Tibial nerve (tissue), 4 donors: Measurements from ENCODE around the gene ASCC1. TPM values are rescaled to one million over a fixed set of nuclear protein-coding genes. Genes with fewer than 3 reads are reported as not detected.

Experiments used
- DNase-seq, 2 donors: peaks; one replicate each; pipeline ENCODE4 v3.0.0-alpha.2; 2019; ENCODE audit warnings: low spot score in 2 of 2
- H3K27ac ChIP-seq, 4 donors: fragments of 200-600 bp; sonication (generic) in 3 of 4; one replicate each; pipeline ENCODE4 v1.5.1; 2017 to 2019; ENCODE audit warnings: mild to moderate bottlenecking in 1 of 4
- H3K27me3 ChIP-seq, 2 donors: fragments of 200-600 bp; sonication (generic) in 1 of 2; one replicate each; pipeline versions ENCODE4 v1.5.1 to v1.6.0; 2017 to 2019
- H3K36me3 ChIP-seq, 3 donors: fragments of 200-600 bp; sonication (generic); one replicate each; pipeline ENCODE4 v1.5.1; 2018 to 2019
- H3K4me1 ChIP-seq, 4 donors: fragments of 200-600 bp; sonication (generic) in 3 of 4; one replicate each; pipeline ENCODE4 v1.5.1; 2017 to 2019
- H3K4me3 ChIP-seq, 4 donors: fragments of 200-600 bp; sonication (generic) in 3 of 4; one replicate each; pipeline ENCODE4 v1.5.1; 2017 to 2019; ENCODE audit warnings: mild to moderate bottlenecking in 1 of 4, moderate library complexity in 1 of 4
- H3K9me3 ChIP-seq, 4 donors: fragments of 200-600 bp; sonication (generic) in 3 of 4; one replicate each; pipeline ENCODE4 v1.5.1; 2017 to 2019
- EP300 ChIP-seq, 2 donors: sonication (generic); formaldehyde crosslinking; IDR thresholded peaks; one replicate each; pipeline ENCODE4 v1.6.1; 2017; ENCODE audit warnings: antibody characterized with exemption in 2 of 2, mild to moderate bottlenecking in 1 of 2
- POLR2A ChIP-seq, 2 donors: fragments of 450-650 bp; IDR thresholded peaks; one replicate each; pipeline ENCODE4 v1.6.1; 2017; ENCODE audit warnings: antibody characterized with exemption in 2 of 2, mild to moderate bottlenecking in 2 of 2, moderate library complexity in 2 of 2
- WGBS, 2 donors: methylation state at CpG; one replicate each; pipeline ENCODE4 v1.1.5; 2018; 5-methylcytosine and 5-hydroxymethylcytosine counted together
- total RNA-seq, 4 donors: library from RNA; depleted of rRNA; stranded (reverse); fragments of >200 nt; gene quantifications; one replicate each; pipeline ENCODE4 v1.1.0, GENCODE V29; 2016
- TF ChIP-seq, protein P1 (sequence below), 5 experiments: fragments of 200-600 bp in 3 of 5; fragments of 450-650 bp in 2 of 5; sonication (generic) in 3 of 5; IDR thresholded peaks; one replicate each; pipeline ENCODE4 v1.5.1; 2016 to 2019; ENCODE audit warnings: antibody characterized with exemption in 5 of 5, mild to moderate bottlenecking in 3 of 5, moderate library complexity in 2 of 5

The ASCC1 gene
- total RNA-seq, 4 donors from 2014 or later = 34.2 to 85.7 (median 54.2) TPM

DNA sequence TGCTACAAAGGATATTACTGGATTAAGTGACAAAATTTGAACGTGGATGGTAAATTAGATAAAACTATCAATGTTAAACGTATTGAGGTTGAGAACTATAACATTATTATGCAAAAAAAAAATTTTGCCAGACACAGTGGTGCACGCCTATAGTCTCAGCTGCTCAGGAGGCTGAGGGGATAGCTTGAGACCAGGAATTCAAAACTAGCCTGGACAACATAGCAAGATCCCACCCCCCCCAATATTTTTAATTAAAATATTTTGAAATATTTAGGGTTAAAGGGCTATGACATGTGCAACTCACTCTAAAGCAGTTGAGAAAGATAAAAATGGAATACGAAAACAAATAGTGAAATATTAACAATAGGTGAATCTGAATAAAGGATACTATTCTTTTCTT, 45.3 kb downstream of the ASCC1 start:
- 88 to 92% methylated on average over 4 of the region's 4 CpGs for WGBS, 2 donors
- DNase-seq = no peak
- Histone ChIP-seq H3K27ac (no peak overlapping the region), H3K4me1 (peaks cover 0 to 28% (median 6%) of the 10 kb centered on the region in 4 donors), H3K36me3 (peaks cover 0 to 16% (median 0%) of the 10 kb centered on the region in 3 donors), H3K9me3 (no peaks in the 10 kb centered on the region), H3K4me3 (no peak overlapping the region), H3K27me3 (no peaks in the 10 kb centered on the region)
- TF ChIP-seq POLR2A (IDR thresholded peaks at IDR 0.05) = no peak
- TF ChIP-seq, protein P1, sequence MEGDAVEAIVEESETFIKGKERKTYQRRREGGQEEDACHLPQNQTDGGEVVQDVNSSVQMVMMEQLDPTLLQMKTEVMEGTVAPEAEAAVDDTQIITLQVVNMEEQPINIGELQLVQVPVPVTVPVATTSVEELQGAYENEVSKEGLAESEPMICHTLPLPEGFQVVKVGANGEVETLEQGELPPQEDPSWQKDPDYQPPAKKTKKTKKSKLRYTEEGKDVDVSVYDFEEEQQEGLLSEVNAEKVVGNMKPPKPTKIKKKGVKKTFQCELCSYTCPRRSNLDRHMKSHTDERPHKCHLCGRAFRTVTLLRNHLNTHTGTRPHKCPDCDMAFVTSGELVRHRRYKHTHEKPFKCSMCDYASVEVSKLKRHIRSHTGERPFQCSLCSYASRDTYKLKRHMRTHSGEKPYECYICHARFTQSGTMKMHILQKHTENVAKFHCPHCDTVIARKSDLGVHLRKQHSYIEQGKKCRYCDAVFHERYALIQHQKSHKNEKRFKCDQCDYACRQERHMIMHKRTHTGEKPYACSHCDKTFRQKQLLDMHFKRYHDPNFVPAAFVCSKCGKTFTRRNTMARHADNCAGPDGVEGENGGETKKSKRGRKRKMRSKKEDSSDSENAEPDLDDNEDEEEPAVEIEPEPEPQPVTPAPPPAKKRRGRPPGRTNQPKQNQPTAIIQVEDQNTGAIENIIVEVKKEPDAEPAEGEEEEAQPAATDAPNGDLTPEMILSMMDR (IDR thresholded peaks at IDR 0.05) = no peak
- no peak for TF ChIP-seq EP300 (IDR thresholded peaks at IDR 0.05)

- Histone ChIP-seq H3K9me3 (no peaks in the 10 kb centered on the region), H3K4me3 (no peak overlapping the region), H3K27me3 (no peaks in the 10 kb centered on the region), H3K36me3 (peaks cover 0 to 16% (median 0%) of the 10 kb centered on the region in 3 donors), H3K27ac (no peak overlapping the region), H3K4me1 (peaks cover 0 to 23% (median 4%) of the 10 kb centered on the region in 4 donors)
- DNase-seq = no peak
- WGBS, 2 donors = 91 to 96% methylated on average over 4 of the region's 4 CpGs
- TF ChIP-seq, protein P1 (IDR thresholded peaks at IDR 0.05) = no peak
- TF ChIP-seq POLR2A (IDR thresholded peaks at IDR 0.05) (no peak), EP300 (IDR thresholded peaks at IDR 0.05) (no peak)
These were observed 45.8 kb downstream of the ASCC1 start for GRCh38 chr10:72170263-72170662.

- H3K36me3 ChIP-seq = peaks cover 0 to 24% (median 0%) of the 10 kb centered on the region in 3 donors
- no peak overlapping the region for H3K27ac ChIP-seq
- H3K9me3 ChIP-seq = no peaks in the 10 kb centered on the region
- no peak for DNase-seq
- TF ChIP-seq EP300 (IDR thresholded peaks at IDR 0.05) (no peak), POLR2A (IDR thresholded peaks at IDR 0.05) (no peak)
- TF ChIP-seq, protein P1 (IDR thresholded peaks at IDR 0.05) = no peak
- no peak overlapping the region for H3K4me3 ChIP-seq
- H3K4me1 ChIP-seq = no peaks in the 10 kb centered on the region
- WGBS, 2 donors = 91 to 94% methylated on average over 3 of the region's 3 CpGs
- no peaks in the 10 kb centered on the region for H3K27me3 ChIP-seq
These were observed 49.0 kb downstream of the ASCC1 start for GRCh38 chr10:72167118-72167517.

DNA sequence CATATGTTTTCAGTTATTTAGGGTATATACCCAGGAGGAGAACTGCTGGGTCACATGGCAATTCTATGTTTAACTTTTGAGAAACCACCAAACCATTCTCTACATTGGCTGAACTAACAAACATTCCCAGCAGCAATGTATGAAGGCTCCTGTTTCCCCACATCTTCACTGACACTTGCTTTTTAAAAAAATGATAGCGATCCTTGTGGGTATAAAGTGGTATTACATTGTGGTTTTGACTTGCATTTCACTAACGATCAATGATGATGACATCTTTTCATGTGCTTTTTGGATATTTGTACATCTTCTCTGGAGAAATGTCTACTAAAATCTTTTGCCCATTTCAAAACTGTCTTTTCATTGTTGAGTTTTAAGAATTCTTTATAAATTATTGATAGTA, 51.5 kb downstream of the ASCC1 start:
- TF ChIP-seq EP300 (IDR thresholded peaks at IDR 0.05) (no peak), POLR2A (IDR thresholded peaks at IDR 0.05) (no peak)
- TF ChIP-seq, protein P1 (IDR thresholded peaks at IDR 0.05) = no peak
- H3K36me3 ChIP-seq = peaks cover 0 to 44% (median 0%) of the 10 kb centered on the region in 3 donors
- no peaks in the 10 kb centered on the region for H3K4me1 ChIP-seq
- no peak overlapping the region for H3K27ac ChIP-seq
- H3K4me3 ChIP-seq = no peak overlapping the region
- no peak for DNase-seq
- H3K9me3 ChIP-seq = no peaks in the 10 kb centered on the region
- H3K27me3 ChIP-seq = no peaks in the 10 kb centered on the region
- 70 to 80% methylated on average over 2 of the region's 2 CpGs for WGBS, 2 donors

DNA sequence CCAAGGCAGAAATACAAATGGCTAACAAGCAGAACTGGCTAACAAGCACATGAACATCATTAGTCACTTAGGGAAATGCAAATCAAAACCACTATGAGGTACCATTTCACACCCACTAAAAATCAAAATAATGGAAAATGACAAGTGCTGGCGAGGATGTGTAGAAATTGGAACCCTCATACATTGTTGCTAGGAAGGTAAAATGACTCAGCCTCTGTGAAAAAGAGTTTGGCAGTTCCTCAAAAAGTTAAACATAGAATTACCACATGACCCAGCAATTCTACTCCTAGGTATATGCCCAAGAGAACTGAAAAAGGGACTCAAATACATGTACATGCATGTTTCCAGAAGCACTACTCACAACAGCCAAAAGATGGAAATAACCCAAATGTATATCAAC, 53.1 kb downstream of the ASCC1 start:
- WGBS, 2 donors = 83 to 100% methylated on average over 1 of the region's 1 CpG
- Histone ChIP-seq H3K36me3 (peaks cover 0 to 33% (median 0%) of the 10 kb centered on the region in 3 donors), H3K4me3 (no peak overlapping the region), H3K27ac (no peak overlapping the region), H3K27me3 (no peaks in the 10 kb centered on the region), H3K9me3 (no peaks in the 10 kb centered on the region), H3K4me1 (peaks cover 0 to 16% (median 0%) of the 10 kb centered on the region in 4 donors)
- TF ChIP-seq POLR2A (IDR thresholded peaks at IDR 0.05) = no peak
- TF ChIP-seq, protein P1 (IDR thresholded peaks at IDR 0.05) = no peak
- no peak for TF ChIP-seq EP300 (IDR thresholded peaks at IDR 0.05)
- DNase-seq = no peak
